A549 (cell line): ENCODE results near the gene CNTN2.

Source experiments
- CHD2 ChIP-seq: fragments of 150-350 bp; IDR thresholded peaks from 2 replicates; pipeline ENCODE4 v1.6.1; 2014; ENCODE audit warnings: low read length; ENCODE audit not compliant: partially characterized antibody
- CTCF ChIP-seq: fragments of >200 bp; sonication (Bioruptor Twin); formaldehyde crosslinking; IDR thresholded peaks from 3 replicates; pipeline ENCODE4 v1.5.1; 2016
- EP300 ChIP-seq, 2 experiments: fragments of >200 bp; sonication (Bioruptor Twin); formaldehyde crosslinking; IDR thresholded peaks; 2 replicates in 1 of 2; 3 replicates in 1 of 2; pipeline ENCODE4 v1.6.1; 2016 to 2017
- JUN ChIP-seq, 2 experiments: fragments of >200 bp; sonication (Bioruptor Twin); formaldehyde crosslinking; IDR thresholded peaks; 2 replicates in 1 of 2; 3 replicates in 1 of 2; pipeline ENCODE4 v1.6.1; 2016 to 2017
- KDM5A ChIP-seq: fragments of 200-600 bp; sonication (generic); IDR thresholded peaks from 2 replicates; pipeline ENCODE4 v1.6.1; 2016; ENCODE audit warnings: antibody characterized with exemption, mild to moderate bottlenecking
- MAFK ChIP-seq: fragments of 450-650 bp; IDR thresholded peaks from 2 replicates; pipeline ENCODE4 v1.6.1; 2014; ENCODE audit not compliant: partially characterized antibody
- NPAS2 ChIP-seq: fragments of 250-450 bp; sonication (Bioruptor Pico); IDR thresholded peaks from 2 replicates; pipeline ENCODE4 v1.8.0; 2022; ENCODE audit warnings: mild to moderate bottlenecking, moderate library complexity, borderline replicate concordance
- POLR2A ChIP-seq: IDR thresholded peaks from 2 replicates; pipeline ENCODE4 v1.6.1; 2012; ENCODE audit warnings: mild to moderate bottlenecking, low read length
- RCOR1 ChIP-seq: fragments of 150-350 bp; IDR thresholded peaks from 2 replicates; pipeline ENCODE4 v1.6.1; 2014; ENCODE audit warnings: antibody characterized with exemption, low read length, low read depth
- SMC3 ChIP-seq: fragments of >200 bp; sonication (Bioruptor Twin); formaldehyde crosslinking; IDR thresholded peaks from 3 replicates; pipeline ENCODE4 v1.6.1; 2018; ENCODE audit warnings: inconsistent platforms
- ZC3H11A ChIP-seq: fragments of 450-650 bp; IDR thresholded peaks from 2 replicates; pipeline ENCODE4 v1.6.1; 2014; ENCODE audit warnings: antibody characterized with exemption, mild to moderate bottlenecking
- ZSCAN20 ChIP-seq: fragments of 250-450 bp; sonication (Bioruptor Pico); IDR thresholded peaks from 2 replicates; pipeline ENCODE4 v1.8.0; 2022; ENCODE audit warnings: mild to moderate bottlenecking, moderate library complexity
- TF ChIP-seq, protein P1 (sequence below): fragments of 200-600 bp; sonication (generic); IDR thresholded peaks from 2 replicates; pipeline ENCODE4 v1.6.1; 2016; ENCODE audit warnings: antibody characterized with exemption, mild to moderate bottlenecking, moderate library complexity

DNA sequence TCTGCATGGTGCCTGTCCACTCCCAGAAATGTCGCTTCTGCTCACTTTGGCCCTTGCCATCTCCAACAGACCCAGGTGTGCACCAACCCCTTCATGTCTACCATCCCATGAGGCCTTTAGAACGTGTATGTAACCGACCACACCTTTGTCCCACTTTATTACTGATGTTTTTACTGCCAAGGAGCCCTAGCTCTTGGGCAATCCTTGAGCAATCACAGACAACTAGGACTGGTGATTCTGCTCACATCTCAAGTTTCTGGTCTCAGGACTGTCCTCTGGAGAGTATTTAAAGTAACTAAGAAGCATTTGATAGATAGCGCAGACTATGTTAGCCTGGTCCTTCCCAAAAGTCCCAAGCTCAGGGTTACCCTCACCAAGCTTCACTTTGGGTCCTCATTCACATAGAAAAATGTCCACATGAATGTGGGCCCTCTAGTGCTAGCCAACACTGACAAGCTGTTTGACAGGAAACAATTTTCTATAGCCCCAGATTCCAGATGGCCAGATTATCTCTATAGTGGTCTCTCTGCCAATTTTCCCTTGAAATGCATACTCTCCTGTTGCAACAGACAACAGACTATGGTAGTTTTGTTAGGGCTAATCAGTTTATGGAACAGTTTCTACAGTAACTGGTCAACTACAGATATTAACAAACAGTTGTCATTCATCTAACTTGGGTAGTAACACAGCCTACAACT is 48.2 kb downstream of the CNTN2 start:
- TF ChIP-seq ZC3H11A (no peak), JUN (IDR thresholded peaks at IDR 0.05) (no peak), MAFK (no peak), CTCF (no peak), ZSCAN20 (CRISPR knock-in tag) (no peak), POLR2A (no peak), KDM5A (no peak), RCOR1 (no peak), EP300 (IDR thresholded peaks at IDR 0.05) (no peak), SMC3 (no peak), NPAS2 (CRISPR knock-in tag) (no peak), CHD2 (no peak)
- TF ChIP-seq, protein P1, sequence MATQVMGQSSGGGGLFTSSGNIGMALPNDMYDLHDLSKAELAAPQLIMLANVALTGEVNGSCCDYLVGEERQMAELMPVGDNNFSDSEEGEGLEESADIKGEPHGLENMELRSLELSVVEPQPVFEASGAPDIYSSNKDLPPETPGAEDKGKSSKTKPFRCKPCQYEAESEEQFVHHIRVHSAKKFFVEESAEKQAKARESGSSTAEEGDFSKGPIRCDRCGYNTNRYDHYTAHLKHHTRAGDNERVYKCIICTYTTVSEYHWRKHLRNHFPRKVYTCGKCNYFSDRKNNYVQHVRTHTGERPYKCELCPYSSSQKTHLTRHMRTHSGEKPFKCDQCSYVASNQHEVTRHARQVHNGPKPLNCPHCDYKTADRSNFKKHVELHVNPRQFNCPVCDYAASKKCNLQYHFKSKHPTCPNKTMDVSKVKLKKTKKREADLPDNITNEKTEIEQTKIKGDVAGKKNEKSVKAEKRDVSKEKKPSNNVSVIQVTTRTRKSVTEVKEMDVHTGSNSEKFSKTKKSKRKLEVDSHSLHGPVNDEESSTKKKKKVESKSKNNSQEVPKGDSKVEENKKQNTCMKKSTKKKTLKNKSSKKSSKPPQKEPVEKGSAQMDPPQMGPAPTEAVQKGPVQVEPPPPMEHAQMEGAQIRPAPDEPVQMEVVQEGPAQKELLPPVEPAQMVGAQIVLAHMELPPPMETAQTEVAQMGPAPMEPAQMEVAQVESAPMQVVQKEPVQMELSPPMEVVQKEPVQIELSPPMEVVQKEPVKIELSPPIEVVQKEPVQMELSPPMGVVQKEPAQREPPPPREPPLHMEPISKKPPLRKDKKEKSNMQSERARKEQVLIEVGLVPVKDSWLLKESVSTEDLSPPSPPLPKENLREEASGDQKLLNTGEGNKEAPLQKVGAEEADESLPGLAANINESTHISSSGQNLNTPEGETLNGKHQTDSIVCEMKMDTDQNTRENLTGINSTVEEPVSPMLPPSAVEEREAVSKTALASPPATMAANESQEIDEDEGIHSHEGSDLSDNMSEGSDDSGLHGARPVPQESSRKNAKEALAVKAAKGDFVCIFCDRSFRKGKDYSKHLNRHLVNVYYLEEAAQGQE: no peak
